Endothelial cell (in vitro differentiated cells): ENCODE data around the gene SGMS1. TPM values are rescaled to one million over a fixed set of nuclear protein-coding genes. Genes with fewer than 3 reads are reported as not detected.
"Not testable (repeated sequence)": the region's sequence is repeated elsewhere in the genome, so short reads cannot be mapped to it uniquely, and the experiment has no call there.

Experiments
- DNase-seq: peaks from one replicate; pipeline ENCODE4 v3.0.0; 2021; ENCODE audit warnings: low spot score
- H3K27ac Mint-ChIP-seq: one replicate; pipeline ENCODE4 v1.8.0; 2021; ENCODE audit warnings: mixed read lengths, inconsistent platforms; ENCODE audit not compliant: unreplicated experiment
- H3K27me3 Mint-ChIP-seq: one replicate; pipeline ENCODE4 v1.8.0; 2021; ENCODE audit warnings: mild to moderate bottlenecking, moderate library complexity, mixed read lengths, inconsistent platforms; ENCODE audit not compliant: unreplicated experiment
- H3K36me3 Mint-ChIP-seq: one replicate; pipeline ENCODE4 v1.8.0; 2021; ENCODE audit warnings: mild to moderate bottlenecking, low read depth, mixed read lengths, inconsistent platforms; ENCODE audit not compliant: unreplicated experiment
- H3K4me1 Mint-ChIP-seq: one replicate; pipeline ENCODE4 v1.8.0; 2021; ENCODE audit warnings: mild to moderate bottlenecking, mixed read lengths, inconsistent platforms; ENCODE audit not compliant: unreplicated experiment
- H3K4me3 Mint-ChIP-seq: one replicate; pipeline ENCODE4 v1.8.0; 2021; ENCODE audit warnings: mild to moderate bottlenecking, mixed read lengths, inconsistent platforms; ENCODE audit not compliant: unreplicated experiment
- H3K9me3 Mint-ChIP-seq: one replicate; pipeline ENCODE4 v1.8.0; 2021; ENCODE audit warnings: mixed read lengths, inconsistent platforms; ENCODE audit not compliant: unreplicated experiment
- CTCF ChIP-seq: fragments of 200-600 bp; sonication (generic); IDR thresholded peaks from one replicate; pipeline ENCODE4 v1.5.0; 2021; ENCODE audit warnings: antibody characterized with exemption; ENCODE audit not compliant: unreplicated experiment
- total RNA-seq: library from RNA; stranded (reverse); fragmentation: NEBNext Ultra II Directional; extraction: Animal tissue kit (Norgen Biotek cat#: 25700); gene quantifications from one replicate; pipeline ENCODE4 v1.2.1, GENCODE V29; 2021; ENCODE audit not compliant: unreplicated experiment

SGMS1 gene
- total RNA-seq, 1 donor from 2014 or later, result 12.4 TPM

GRCh38 chr10:50497758-50498157 lies 126.0 kb downstream of the SGMS1 start:
- H3K4me1 Mint-ChIP-seq, result peaks cover 6% of the 10 kb centered on the region
- H3K4me3 Mint-ChIP-seq, result no peak overlapping the region
- H3K9me3 Mint-ChIP-seq, result no peaks in the 10 kb centered on the region
- DNase-seq, result no peak
- H3K27ac Mint-ChIP-seq, result no peak overlapping the region
- H3K27me3 Mint-ChIP-seq, result peaks cover 2% of the 10 kb centered on the region
- no peak for TF ChIP-seq CTCF
- H3K36me3 Mint-ChIP-seq, result no peaks in the 10 kb centered on the region

GRCh38 chr10:50496228-50496627 lies 127.5 kb downstream of the SGMS1 start:
- no peaks in the 10 kb centered on the region for H3K9me3 Mint-ChIP-seq
- H3K4me3 Mint-ChIP-seq, result no peak overlapping the region
- no peaks in the 10 kb centered on the region for H3K36me3 Mint-ChIP-seq

GRCh38 chr10:50490241-50490640 lies 133.5 kb downstream of the SGMS1 start:
- Mint-ChIP-seq H3K36me3 (peaks cover 1% of the 10 kb centered on the region), H3K4me3 (no peak overlapping the region), H3K9me3 (no peaks in the 10 kb centered on the region), H3K4me1 (no peaks in the 10 kb centered on the region), H3K27ac (no peak overlapping the region), H3K27me3 (no peaks in the 10 kb centered on the region)
- no peak for TF ChIP-seq CTCF
- no peak for DNase-seq

More at GRCh38 chr10:50496228-50496627, 127.5 kb downstream of the SGMS1 start:
- Mint-ChIP-seq H3K27ac (no peak overlapping the region), H3K27me3 (peaks cover 2% of the 10 kb centered on the region), H3K4me1 (no peaks in the 10 kb centered on the region)
- TF ChIP-seq CTCF, result no peak
- DNase-seq, result no peak

- not testable (repeated sequence) for H3K9me3 Mint-ChIP-seq, H3K4me1 Mint-ChIP-seq, H3K27ac Mint-ChIP-seq, H3K27me3 Mint-ChIP-seq, DNase-seq, H3K36me3 Mint-ChIP-seq, H3K4me3 Mint-ChIP-seq
These were observed 139.2 kb downstream of the SGMS1 start for GRCh38 chr10:50484550-50484949.

- Mint-ChIP-seq H3K4me1 (no peaks in the 10 kb centered on the region), H3K27ac (no peak overlapping the region), H3K9me3 (no peaks in the 10 kb centered on the region), H3K36me3 (peaks cover 21% of the 10 kb centered on the region), H3K27me3 (peaks cover 1% of the 10 kb centered on the region), H3K4me3 (no peak overlapping the region)
- DNase-seq, result no peak
- no peak for TF ChIP-seq CTCF
These were observed 143.4 kb downstream of the SGMS1 start for GRCh38 chr10:50480054-50481007.
